GM21390 (cell line): ENCODE data around the gene RPS6KA2.
A peak's percentile ranks its signal among the peaks of the same experiment; 100 is the strongest.
"Not testable (repeated sequence)": the region's sequence is repeated elsewhere in the genome, so short reads cannot be mapped to it uniquely, and the experiment has no call there.

Experiments used
- ATAC-seq: cut with Tn5 transposase; IDR thresholded peaks from one replicate; pipeline ENCODE4 v1.9.1; 2021; ENCODE audit not compliant: unreplicated experiment

Gene RPS6KA2

DNA sequence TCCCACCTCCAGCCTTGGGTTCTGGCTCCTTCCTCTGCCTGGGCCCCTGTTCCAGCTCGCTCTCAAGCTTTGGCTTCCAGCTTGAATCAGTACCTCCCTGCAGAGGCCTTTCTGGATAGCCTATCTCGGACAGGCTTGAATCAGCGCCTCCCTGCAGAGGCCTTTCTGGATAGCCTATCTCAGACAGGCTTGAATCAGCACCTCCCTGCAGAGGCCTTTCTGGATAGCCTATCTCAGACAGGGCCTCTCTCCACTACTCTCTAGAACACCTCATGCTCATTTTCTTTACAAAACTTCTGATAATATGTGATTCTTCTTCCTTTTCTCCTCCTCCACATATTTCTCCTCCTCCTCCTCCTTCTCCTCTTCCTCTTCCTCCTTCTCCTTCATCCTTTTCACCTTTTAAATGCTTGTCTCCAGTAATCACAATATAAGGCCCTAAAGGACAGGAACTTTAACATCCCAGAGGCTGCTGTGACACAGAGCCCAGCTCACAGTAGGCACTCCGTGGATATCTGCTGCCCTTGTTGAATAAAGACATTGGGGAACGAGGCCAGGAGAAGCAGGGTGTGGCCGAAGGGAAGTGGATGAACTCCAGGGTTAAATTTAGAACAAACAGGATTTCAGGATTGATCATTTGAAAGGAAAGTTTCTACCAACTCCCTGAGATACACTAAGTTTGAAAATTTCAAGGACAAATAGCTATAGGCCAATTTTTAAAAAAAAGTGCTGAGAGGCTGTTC lies 9.3 kb upstream of the RPS6KA2 start:
- no peak for ATAC-seq

DNA sequence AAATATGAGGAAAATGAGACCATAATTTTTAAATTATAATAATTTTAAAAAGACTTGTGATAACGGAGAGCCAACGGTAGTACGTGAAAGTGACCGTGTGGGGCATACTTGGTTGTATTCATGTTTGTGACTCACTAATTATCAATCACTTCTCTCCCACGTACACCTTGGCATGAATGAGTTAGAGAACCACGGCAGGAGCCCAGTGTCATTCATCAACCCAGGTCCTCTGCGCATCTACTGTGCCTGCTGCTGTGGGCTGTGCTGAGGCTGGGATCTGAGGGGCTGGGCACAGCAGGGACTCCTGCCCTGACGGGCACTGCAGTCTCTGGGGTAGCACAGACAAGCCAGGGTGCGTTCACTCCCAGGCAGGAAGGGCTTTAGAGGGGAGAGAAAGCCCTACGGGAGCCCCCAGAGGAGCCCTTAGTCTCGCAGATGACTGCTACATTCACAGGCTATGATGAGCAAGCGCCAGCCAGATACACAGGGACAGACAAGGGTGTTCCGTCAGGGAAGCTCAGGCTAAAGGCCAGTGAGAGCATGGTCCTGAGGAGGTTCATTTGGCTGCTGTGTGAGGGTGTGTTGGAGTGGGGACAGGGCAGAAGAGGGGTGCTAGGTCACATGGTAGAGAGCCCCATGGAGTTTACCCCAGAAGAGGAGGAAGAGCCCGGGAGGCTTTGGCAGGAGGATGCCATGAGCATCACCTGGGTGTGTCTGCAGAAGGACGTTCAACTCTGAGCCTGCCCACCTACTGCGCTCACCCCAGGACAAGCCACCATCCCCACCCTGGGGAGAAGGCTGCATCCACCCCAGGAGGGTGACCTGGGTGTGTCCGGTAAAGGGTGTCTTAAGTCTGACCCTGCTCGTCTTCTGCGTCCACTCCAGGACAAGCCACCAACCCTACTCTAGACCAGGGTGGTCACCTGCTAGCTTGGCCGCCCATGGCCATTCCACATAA lies 8.2 kb upstream of the RPS6KA2 start:
- ATAC-seq, result no peak

DNA sequence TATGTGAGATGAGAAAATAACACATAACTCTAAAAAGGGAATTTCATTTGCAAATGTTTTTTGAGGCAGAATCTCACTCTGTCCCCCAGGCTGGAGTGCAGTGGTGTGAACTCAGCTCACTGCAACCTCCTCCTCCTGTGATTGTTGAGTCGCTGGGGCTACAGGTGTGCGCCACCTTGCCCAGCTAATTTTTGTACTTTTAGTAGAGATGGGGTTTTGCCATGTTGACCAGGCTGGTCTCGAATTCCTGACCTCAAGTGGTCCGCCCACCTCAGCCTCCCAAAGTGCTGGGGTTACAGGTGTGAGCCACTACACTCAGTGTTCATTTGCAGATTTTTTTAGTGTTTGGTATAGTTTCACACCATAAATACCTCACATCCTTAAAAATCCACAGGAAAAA lies 7.5 kb upstream of the RPS6KA2 start:
- ATAC-seq, result not testable (repeated sequence)

DNA sequence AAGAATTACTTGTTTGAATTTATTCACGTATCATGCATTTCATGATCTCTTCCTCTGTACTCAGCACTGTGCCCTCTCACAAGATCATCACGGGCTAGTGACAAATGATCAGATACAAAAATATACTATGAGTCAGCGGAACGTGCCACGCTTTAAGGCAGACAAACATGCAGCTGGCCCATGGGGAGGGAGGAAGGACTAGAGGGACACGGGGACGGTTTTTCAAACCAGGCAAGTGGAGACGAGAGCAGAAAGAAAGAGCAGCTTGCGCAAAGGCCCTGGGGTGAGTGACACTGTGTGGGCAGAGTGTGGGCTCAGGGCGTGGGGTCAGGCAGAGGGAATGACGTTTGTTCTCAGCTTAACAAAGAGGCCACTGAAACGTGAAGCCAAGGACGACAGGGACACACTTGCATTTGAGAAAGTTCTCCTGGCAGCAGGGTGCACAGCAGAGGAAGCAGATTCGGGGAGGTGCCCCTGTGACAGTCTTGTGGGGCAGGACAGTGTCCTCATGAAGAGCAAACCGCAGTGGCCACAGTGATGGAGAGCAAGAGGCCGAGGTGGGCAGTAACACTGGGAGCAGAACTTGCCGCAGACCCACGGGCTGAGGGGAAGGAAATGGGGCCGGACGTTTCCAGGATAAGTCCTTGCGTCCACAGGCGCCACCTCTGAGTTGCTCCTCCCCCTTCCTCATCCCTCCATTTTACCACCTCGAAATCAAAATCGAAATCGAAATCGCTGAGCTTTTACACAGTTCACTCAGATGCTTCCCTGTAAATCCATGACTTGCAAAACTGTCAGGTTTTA lies 6.9 kb upstream of the RPS6KA2 start:
- ATAC-seq, result no peak

DNA sequence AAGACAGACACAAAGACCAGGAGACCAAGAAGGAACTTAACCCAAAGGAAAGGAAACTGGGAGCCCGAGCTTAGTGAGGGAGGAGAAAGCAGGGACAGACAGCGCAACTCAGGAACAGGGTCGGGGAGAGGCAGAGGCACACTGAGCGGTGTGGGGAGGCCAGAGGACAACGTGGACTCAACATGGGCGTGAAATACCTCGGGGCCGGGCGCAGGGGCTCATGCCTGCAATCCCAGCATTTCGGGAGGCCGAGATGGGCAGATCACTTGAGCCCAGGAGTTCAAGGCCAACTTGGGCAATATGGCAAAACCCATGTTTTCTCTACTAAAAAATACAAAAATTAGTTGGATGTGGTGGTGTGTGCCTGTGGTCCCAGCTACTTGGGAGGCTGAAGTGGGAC lies 5.7 kb upstream of the RPS6KA2 start:
- ATAC-seq, result no peak

DNA sequence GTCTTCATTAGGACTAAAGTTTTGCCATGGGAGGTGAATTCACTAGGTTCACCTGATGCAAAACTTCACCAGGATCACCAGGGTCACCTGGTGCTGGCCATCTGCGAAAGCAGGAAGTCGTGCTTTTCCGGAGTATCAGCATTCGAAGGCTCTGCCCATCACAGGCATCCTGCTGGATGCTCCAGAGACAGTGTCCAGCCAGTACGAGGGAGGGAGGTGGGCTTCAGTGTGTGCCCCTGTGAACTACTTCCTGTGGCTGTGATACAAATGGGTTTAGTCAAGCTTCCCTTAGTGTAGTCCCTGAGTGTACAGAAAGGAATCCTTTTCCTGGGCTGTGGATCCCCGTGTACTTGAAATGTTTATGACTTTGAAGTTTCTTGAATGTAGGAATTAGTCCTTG lies 3.4 kb upstream of the RPS6KA2 start:
- ATAC-seq, result no peak

DNA sequence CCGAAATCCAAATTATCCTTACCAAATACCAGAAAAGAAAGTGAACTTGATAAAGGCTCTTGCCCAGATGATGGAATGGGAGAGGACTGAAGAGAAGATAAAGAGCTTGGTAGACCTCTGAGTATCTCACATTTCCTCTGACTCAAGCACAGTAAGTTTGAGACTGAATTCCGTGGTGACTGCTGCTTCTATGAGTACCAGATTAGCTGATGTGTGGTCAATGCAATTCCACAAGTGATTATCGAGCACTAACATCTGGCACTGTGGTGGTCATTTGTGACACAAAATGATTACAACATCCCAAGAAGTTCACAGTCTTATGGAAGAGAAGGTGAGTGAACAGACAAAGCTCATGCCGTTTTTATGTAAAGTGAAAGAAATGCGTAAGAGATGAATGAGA lies 2.6 kb upstream of the RPS6KA2 start:
- ATAC-seq, result no peak

DNA sequence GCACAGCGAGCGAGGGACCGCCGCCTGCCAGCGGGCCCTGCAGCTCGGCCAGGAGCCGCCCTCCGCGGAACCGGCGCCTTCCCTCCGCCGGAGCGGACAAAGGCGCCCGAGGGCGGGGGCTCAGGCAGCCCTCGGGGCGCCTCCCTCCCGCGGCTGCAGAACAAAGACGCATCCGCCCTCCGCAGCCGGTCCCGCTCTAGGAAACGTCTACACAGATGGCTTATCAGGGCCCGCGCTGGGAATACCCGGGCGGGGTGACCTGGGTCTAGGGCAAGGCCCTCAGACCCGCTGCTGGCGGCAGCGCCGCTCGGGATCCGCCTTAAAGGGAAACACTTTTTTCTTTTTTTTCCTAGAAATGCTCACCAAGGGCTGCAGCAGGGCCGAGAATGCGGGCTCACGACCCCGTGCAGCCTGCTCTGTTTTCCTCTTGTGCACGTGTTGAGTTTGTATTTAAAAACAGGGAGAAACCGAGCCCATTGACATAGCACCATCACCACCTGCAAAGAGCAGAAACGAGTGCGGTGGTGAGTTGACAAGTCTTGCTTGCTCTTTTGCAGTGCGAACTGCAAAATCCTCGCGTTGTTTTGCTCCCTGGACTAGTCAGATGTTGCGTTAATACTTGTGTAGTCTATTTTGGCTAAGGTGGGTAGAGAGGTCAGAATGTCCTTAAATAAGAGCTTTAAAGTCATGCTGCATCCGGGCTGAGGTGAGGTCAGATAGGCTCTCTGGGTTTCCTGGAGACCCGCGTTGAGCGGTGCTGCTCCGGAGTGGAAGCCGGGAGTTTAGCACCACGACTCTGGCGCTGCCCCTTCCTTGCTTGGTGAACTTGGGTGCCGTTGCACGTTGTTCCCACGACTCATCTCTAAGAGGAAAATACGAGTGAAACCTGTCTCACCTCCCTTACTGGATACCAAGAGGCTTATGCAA lies 1.1 kb upstream of the RPS6KA2 start:
- ATAC-seq, result peak; percentile 20

DNA sequence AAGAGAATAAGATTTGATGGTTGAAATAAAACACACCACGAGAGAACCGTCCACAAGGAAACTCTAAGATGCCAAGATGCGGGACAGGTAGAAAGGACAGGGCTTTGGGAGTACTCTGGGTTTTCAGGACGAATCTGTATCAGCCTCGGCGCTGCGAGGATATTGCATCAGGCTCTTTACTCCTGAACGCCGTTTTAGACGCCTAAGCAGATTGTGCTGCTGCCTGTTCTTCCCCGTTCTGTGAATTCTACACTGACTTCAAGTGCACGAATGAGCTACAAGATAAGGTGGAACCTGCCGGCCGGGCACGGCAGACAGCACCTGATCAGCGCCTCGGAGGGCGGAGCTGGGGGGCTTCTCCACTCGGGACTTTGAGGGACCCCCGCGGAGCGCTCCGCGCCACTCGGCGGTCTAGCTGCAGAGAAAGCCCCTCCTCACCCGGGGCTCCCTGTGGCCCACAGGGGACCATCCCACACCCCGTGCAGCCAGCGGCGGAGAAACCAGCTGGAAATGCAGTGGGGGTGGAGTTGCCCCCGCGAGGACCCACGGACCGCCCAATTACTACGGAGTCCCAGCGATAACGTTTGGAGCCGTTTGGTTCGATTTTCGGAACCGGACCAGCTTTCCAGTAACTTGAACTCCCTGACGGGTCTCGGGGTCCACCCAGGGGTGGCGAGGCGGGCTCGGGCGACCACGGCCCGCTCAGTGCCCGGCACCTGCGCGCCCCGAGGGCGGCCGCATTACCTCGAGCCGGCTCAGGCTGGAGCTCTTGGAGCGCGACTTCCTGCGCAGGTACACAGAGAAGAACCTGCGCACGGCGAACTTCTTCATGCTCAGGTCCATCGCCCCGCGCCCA lies 646 bp downstream of the RPS6KA2 start:
- ATAC-seq, result peak; percentile 2

DNA sequence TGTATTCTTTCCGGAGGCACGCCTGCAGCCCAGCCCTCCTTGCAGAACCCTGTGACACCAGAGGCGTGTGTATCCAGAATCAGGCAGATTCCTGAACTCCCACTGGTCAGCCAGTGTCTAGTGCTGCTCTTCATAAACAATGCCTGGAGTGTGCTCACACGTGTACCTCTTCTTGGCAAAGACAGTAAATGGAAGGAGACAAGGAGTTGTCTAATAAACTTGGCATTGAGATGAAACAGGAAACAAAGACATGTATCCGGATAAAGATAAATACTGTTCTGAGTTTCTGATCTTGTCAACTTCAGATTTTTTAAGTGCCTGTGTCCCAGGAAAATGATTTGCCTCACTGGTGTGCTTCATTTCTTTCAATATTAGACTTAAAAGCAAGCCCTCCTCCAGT lies 1.7 kb downstream of the RPS6KA2 start:
- no peak for ATAC-seq

DNA sequence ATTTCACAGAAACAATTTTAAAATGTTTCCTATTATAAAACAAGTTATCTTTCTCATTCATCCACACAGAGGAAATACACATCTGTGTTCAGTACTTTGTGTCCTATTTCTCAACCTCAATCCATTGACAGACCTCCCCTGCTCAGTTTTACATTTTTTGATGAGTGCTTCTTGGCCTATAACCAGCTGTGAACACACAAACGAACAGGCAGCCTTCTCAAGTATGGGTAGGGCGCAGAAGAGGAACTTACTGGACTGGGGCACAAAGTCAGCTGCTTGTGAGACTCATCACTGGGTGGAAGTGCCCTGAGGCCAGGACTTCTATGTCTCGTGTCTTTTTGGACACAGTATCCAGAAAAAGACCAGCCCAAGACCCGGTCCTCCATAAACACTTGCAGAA lies 2.8 kb downstream of the RPS6KA2 start:
- ATAC-seq, result no peak

DNA sequence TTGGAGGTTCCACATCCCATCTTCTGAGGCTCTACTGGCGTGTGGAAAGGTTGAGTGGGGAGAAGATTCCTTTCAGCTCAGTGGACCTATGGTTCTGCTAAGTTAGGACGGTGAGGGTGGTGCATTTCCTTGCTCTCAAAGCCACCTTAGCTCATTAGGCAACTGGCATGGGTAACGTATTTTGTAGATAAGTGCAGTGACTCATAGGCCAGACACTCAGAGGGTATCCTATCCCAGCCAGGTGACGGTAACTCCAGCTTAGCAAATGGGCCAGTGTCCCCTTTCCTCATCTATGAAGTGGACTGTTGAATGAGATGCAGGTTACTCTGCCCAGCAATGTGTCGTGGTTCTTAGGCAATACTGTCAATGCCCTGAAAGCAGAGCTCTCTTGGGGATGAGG lies 3.7 kb downstream of the RPS6KA2 start:
- ATAC-seq, result no peak

DNA sequence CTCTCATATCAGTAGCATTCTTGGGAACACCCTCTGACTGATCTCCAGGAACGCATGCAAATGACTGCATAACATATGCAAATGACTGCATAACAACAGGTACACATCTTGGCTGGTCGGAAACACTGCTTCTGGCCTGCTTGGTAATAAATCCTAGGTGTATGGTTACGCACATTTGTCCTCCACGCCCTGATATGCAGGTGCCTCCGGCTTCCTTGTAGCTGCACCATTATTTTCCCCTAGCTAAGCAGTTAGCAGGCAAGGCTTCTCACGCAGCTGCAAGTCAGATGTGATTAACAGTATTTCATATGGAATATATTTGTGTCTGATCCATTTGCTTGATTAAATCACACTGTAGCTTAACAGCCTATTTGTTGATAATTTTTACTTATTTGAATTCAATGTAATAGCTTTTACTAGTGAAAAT lies 5.9 kb downstream of the RPS6KA2 start:
- no peak for ATAC-seq

DNA sequence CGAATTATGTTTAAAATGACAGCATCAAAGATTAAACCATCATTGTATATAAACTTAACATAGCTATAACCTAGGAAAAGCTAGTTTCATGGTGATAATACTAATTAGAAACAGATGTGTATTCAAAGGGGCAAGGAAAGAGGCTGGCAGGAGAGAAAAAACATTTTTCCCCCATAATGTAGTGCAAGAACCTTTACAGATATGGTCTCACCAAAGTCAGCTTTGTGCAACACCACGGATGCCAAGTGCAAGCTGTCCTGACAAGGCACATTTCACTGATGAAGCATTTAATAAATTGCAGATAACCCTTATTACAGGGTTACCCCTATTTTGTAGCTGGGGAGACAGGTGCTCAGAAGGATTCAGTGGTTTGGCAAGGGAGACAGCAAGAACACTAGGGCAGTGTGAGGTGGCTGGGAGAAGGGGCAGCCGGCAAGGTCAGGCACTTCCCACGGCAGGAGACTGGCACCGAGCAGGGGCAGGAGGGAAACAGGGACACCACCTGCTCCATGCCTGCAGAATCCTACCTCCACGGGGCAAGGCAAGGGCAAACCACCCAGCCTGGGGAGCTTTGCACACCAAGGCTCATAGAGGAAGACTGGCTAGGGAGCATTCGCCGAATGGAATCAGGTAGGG lies 6.5 kb downstream of the RPS6KA2 start:
- ATAC-seq, result no peak

DNA sequence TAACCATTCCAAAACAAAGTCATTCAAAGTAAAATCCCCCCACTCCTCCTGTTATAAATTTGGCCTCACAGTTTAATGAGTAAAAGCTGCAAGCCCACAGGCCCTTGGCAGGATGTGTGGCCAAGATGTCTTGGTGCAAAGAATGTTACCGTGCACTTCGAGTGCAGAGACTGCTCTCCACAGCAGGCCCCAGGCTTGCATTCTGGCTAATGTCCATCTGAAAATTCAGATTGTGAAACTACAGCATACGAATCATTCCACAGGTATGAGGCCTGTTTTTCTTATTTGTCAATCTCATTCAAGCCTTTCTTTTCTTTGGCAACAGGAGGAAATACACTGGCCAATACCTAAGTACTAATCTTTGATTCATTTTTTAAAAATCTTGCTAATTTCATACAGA lies 7.1 kb downstream of the RPS6KA2 start:
- no peak for ATAC-seq

DNA sequence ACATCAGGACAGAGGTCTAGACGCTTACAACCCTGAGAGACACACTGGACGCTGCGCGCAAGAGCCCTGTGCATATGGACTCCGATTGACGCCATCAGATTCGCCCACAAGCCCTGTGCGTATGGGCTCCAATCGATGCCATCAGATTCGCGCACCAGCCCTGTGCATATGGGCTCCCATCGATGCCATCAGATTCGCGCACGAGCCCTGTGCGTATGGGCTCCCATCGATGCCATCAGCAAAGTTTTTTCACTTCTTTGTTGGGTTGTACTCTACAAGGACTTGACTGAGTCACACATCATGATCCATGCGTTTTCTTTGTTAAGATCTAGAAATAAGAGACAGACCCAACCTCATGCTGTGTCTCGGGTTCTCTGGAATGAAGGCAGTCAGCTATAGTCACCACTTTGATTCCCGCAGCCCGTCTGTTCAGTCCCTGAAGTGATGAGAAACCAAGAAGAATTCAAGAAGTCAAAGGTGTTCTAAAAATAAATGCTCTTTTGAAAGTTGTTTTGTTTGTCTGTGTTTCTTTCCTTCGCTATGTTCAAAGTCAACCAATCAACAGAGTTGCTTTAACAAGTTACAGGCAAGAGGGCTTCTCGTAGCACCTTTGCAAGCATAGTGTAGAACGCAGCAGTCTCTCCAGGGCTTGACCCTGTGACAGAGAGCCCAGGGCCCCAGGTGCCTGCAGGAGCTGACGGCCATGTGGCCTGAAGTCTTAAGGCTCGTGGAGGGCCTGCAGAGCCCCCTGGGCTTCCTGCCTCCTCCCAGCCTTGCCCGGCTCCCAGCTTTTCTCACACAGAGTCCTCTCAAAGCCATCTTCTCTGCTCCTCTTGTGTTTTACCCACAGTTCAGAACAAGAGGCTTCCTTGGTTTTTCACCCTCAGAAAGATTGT lies 7.9 kb downstream of the RPS6KA2 start:
- no peak for ATAC-seq

DNA sequence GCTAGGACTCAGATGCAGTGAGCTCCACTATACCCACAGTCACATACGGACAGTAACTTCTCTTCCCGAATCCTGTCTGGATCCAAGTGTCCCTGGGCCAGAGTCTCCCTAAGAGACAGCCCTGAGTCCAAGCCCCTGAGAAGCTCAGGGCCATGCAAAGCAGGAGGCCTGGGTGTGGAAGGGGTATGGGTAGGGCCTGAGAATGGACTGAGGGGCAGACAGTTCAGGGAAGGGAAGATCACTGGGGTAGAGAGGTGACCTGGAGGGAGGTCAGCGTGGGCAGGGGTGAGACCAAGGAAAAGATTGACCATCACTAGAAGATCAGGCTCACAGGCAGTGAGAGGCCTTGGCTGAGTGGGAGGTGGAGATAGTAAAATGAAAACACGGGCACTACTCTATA lies 8.8 kb downstream of the RPS6KA2 start:
- no peak for ATAC-seq

DNA sequence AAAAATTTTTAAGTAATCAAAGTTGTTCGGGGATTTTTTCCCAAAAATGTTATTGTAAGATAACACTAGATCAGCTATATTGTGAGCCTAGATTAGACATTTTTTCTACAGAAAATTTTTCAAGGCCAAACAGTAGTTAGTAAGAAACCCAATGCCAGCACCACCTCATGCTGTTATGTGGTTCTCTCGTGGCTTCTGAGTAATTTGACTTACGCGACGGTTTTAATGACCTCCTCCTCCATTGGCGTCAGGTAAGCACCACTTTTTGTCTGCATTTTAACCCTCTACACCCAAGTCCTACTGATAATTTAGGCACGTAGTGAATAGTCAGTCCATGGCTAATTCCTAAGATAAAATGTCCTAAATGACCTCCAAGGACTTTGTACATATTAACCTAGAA lies 9.7 kb downstream of the RPS6KA2 start:
- ATAC-seq, result no peak
